ENCODE results near the gene CPLX4.

- TF ChIP-seq CTCF (conservative IDR thresholded peaks at IDR 0.05 in 1 of 2, IDR thresholded peaks at IDR 0.05 in 1 of 2; ENCODE audit: low read depth in 1 of 2, low read length in 2 of 2), result no peak
- no peak for TF ChIP-seq EZH2 (IDR thresholded peaks at IDR 0.05; ENCODE audit: low read length, missing control alignments)
Measured at GRCh38 chr18:59300676-59301285, 17.7 kb downstream of the CPLX4 start.
